Osteoblast (primary cell): Measurements from ENCODE around the gene KIRREL3. TPM values are rescaled to one million over a fixed set of nuclear protein-coding genes. Genes with fewer than 3 reads are reported as not detected.
A peak's percentile ranks its signal among the peaks of the same experiment; 100 is the strongest.

Source experiments
- DNase-seq: peaks from one replicate; pipeline ENCODE4 v3.0.0; 2011; ENCODE audit warnings: low spot score, mixed read lengths; ENCODE audit not compliant: insufficient read length; ENCODE audit errors: missing footprints
- H2AFZ ChIP-seq: 2 replicates; pipeline ENCODE4 v1.6.0; 2011; ENCODE audit warnings: mild to moderate bottlenecking, low read length
- H3K27ac ChIP-seq: 2 replicates; pipeline ENCODE4 v1.5.1; 2011; ENCODE audit warnings: mild to moderate bottlenecking, low read depth, low read length, moderate library complexity
- H3K27me3 ChIP-seq: 2 replicates; pipeline ENCODE4 v1.6.0; 2012; ENCODE audit warnings: mild to moderate bottlenecking, control low read depth, inconsistent platforms, low read length, moderate library complexity; ENCODE audit not compliant: insufficient read depth
- H3K36me3 ChIP-seq: 2 replicates; pipeline ENCODE4 v1.5.1; 2011; ENCODE audit warnings: mild to moderate bottlenecking, low read length, control low read depth, moderate library complexity; ENCODE audit not compliant: insufficient read depth
- H3K4me1 ChIP-seq: 2 replicates; pipeline ENCODE4 v1.5.1; 2011; ENCODE audit warnings: mild to moderate bottlenecking, low read length, control low read depth, moderate library complexity; ENCODE audit not compliant: insufficient read depth
- H3K4me2 ChIP-seq: 2 replicates; pipeline ENCODE4 v1.6.0; 2011; ENCODE audit warnings: mild to moderate bottlenecking, low read length; ENCODE audit not compliant: insufficient read depth
- H3K4me3 ChIP-seq: fragments of 200-600 bp; sonication (generic); 3 replicates; pipeline ENCODE4 v1.5.1; 2012; ENCODE audit warnings: mild to moderate bottlenecking, low read length, inconsistent platforms; ENCODE audit not compliant: insufficient read depth
- H3K79me2 ChIP-seq: 2 replicates; pipeline ENCODE4 v1.6.0; 2012; ENCODE audit warnings: mild to moderate bottlenecking, low read length, control low read depth, inconsistent platforms; ENCODE audit not compliant: insufficient read depth
- H3K9me3 ChIP-seq: 2 replicates; pipeline ENCODE4 v1.5.1; 2011; ENCODE audit warnings: low read depth, low read length, control low read depth
- H4K20me1 ChIP-seq: 2 replicates; pipeline ENCODE4 v1.6.0; 2012; ENCODE audit warnings: mild to moderate bottlenecking, low read length, control low read depth; ENCODE audit not compliant: insufficient read depth
- CTCF ChIP-seq: IDR thresholded peaks from 2 replicates; pipeline ENCODE4 v1.5.1; 2011; ENCODE audit warnings: mild to moderate bottlenecking, low read depth, low read length, moderate library complexity; ENCODE audit errors: extremely low read depth
- total RNA-seq: library from RNA; depleted of rRNA; stranded (reverse); fragments of >200 nt; gene quantifications from 2 replicates; pipeline ENCODE4 v1.2.3, GENCODE V29; 2012

Gene KIRREL3
- total RNA-seq, 1 donor, result 3.6 TPM

GRCh38 chr11:126485986-126486635 lies 514.5 kb downstream of the KIRREL3 start:
- H3K36me3 ChIP-seq, result no peaks in the 10 kb centered on the region
- H3K4me3 ChIP-seq, result no peak overlapping the region
- DNase-seq, result no peak
- no peak for TF ChIP-seq CTCF
- no peak overlapping the region for H3K27ac ChIP-seq
- H3K4me1 ChIP-seq, result peaks cover 13% of the 10 kb centered on the region
- H3K9me3 ChIP-seq, result no peaks in the 10 kb centered on the region
- H3K4me2 ChIP-seq, result no peak overlapping the region
- H4K20me1 ChIP-seq, result no peaks in the 10 kb centered on the region
- H3K79me2 ChIP-seq, result no peaks in the 10 kb centered on the region
- H3K27me3 ChIP-seq, result no peaks in the 10 kb centered on the region
- H2AFZ ChIP-seq, result no peak overlapping the region

- Histone ChIP-seq H3K36me3 (no peaks in the 10 kb centered on the region), H3K27ac (peak overlapping the region; percentile 47), H3K27me3 (no peaks in the 10 kb centered on the region), H3K79me2 (no peaks in the 10 kb centered on the region), H3K4me3 (no peak overlapping the region), H3K4me1 (peaks cover 18% of the 10 kb centered on the region), H4K20me1 (no peaks in the 10 kb centered on the region), H2AFZ (peak overlapping the region; percentile 71), H3K9me3 (no peaks in the 10 kb centered on the region), H3K4me2 (no peak overlapping the region)
- DNase-seq, result no peak
- TF ChIP-seq CTCF, result peak; percentile 28
Measured at GRCh38 chr11:126485021-126485792, 515.4 kb downstream of the KIRREL3 start.

- no peak for DNase-seq
- Histone ChIP-seq H3K9me3 (no peaks in the 10 kb centered on the region), H3K27me3 (no peaks in the 10 kb centered on the region), H4K20me1 (no peaks in the 10 kb centered on the region), H2AFZ (no peak overlapping the region), H3K4me3 (no peak overlapping the region), H3K4me2 (no peak overlapping the region), H3K36me3 (no peaks in the 10 kb centered on the region), H3K27ac (no peak overlapping the region), H3K4me1 (peaks cover 18% of the 10 kb centered on the region), H3K79me2 (no peaks in the 10 kb centered on the region)
- TF ChIP-seq CTCF, result no peak
Measured at GRCh38 chr11:126484266-126484665, 516.3 kb downstream of the KIRREL3 start.

- H2AFZ ChIP-seq, result no peak overlapping the region
- peaks cover 18% of the 10 kb centered on the region for H3K4me1 ChIP-seq
- no peak overlapping the region for H3K27ac ChIP-seq
- TF ChIP-seq CTCF, result no peak
- H3K9me3 ChIP-seq, result no peaks in the 10 kb centered on the region
- H3K4me3 ChIP-seq, result no peak overlapping the region
- H3K27me3 ChIP-seq, result no peaks in the 10 kb centered on the region
- DNase-seq, result no peak
- no peaks in the 10 kb centered on the region for H3K79me2 ChIP-seq
- H3K36me3 ChIP-seq, result no peaks in the 10 kb centered on the region
- no peak overlapping the region for H3K4me2 ChIP-seq
- H4K20me1 ChIP-seq, result no peaks in the 10 kb centered on the region
Measured at GRCh38 chr11:126483621-126484195, 516.9 kb downstream of the KIRREL3 start.
